HepG2 (cell line): ENCODE measurements around the gene LRRC34. TPM values are rescaled to one million over a fixed set of nuclear protein-coding genes. Genes with fewer than 3 reads are reported as not detected.

Experiments
- DMAP1 ChIP-seq: IDR thresholded peaks from 2 replicates; pipeline ENCODE4 v1.6.1; 2016
- LCORL ChIP-seq, 2 experiments: fragments of 450-650 bp in 1 of 2; sonication (generic) in 1 of 2; formaldehyde crosslinking in 1 of 2; IDR thresholded peaks; 2 replicates each; pipeline versions ENCODE4 v1.5.0 to v1.6.1; 2017 to 2020; ENCODE audit warnings: antibody characterized with exemption in 1 of 2, missing genetic modification reagents in 1 of 2
- SNAI1 ChIP-seq: sonication (generic); formaldehyde crosslinking; IDR thresholded peaks from 2 replicates; pipeline ENCODE4 v1.5.0; 2020; ENCODE audit warnings: mild to moderate bottlenecking, missing genetic modification reagents, borderline replicate concordance
- SP140L ChIP-seq: sonication (generic); formaldehyde crosslinking; IDR thresholded peaks from 2 replicates; pipeline ENCODE4 v1.4.0; 2020; ENCODE audit warnings: missing genetic modification reagents, borderline replicate concordance
- SUZ12 ChIP-seq: fragments of 150-350 bp; IDR thresholded peaks from 2 replicates; pipeline ENCODE4 v1.6.1; 2014; ENCODE audit warnings: low read depth, low read length
- THAP8 ChIP-seq: sonication (generic); formaldehyde crosslinking; IDR thresholded peaks from 2 replicates; pipeline ENCODE4 v1.5.1; 2020; ENCODE audit warnings: missing genetic modification reagents, mild to moderate bottlenecking, borderline replicate concordance
- TOPORS ChIP-seq: sonication (generic); formaldehyde crosslinking; IDR thresholded peaks from 2 replicates; pipeline ENCODE4 v1.8.0; 2023; ENCODE audit warnings: mild to moderate bottlenecking, missing genetic modification reagents
- ZNF383 ChIP-seq: sonication (generic); formaldehyde crosslinking; IDR thresholded peaks from 2 replicates; pipeline ENCODE4 v1.4.0; 2020; ENCODE audit warnings: missing genetic modification reagents, mild to moderate bottlenecking, borderline replicate concordance
- ZNF441 ChIP-seq: sonication (generic); formaldehyde crosslinking; IDR thresholded peaks from 2 replicates; pipeline ENCODE4 v1.7.0; 2021; ENCODE audit warnings: missing genetic modification reagents, borderline replicate concordance
- ZNF530 ChIP-seq: sonication (generic); formaldehyde crosslinking; IDR thresholded peaks from 2 replicates; pipeline ENCODE4 v1.5.0; 2020; ENCODE audit warnings: low read depth, mild to moderate bottlenecking, missing genetic modification reagents
- ZNF83 ChIP-seq: sonication (generic); formaldehyde crosslinking; IDR thresholded peaks from 2 replicates; pipeline ENCODE4 v1.4.0; 2020; ENCODE audit warnings: missing genetic modification reagents, mild to moderate bottlenecking, borderline replicate concordance
- polyA plus RNA-seq, 8 experiments: library from polyadenylated mRNA; depleted of rRNA in 3 of 8; stranded (reverse) in 7 of 8; unstranded in 1 of 8; fragments of >200 nt; fragmentation: Illumina TruSeq in 4 of 8; extraction: Trizol in 4 of 8; gene quantifications; 2 replicates each; pipeline versions ENCODE4 v1.2.1 to v1.2.3, GENCODE V29; 2011 to 2016; ENCODE audit warnings: low read depth in 4 of 8, missing spikeins in 1 of 8, mixed read lengths in 1 of 8; ENCODE audit not compliant: insufficient read depth in 1 of 8
- total RNA-seq, 5 experiments: library from RNA; depleted of rRNA; stranded (reverse); fragments of >200 nt; fragmentation: Illumina TruSeq; extraction: Trizol; gene quantifications; 2 replicates each; pipeline ENCODE4 v1.2.3, GENCODE V29; 2016; ENCODE audit warnings: low read depth in 1 of 5
- TF ChIP-seq, protein P1 (sequence below): sonication (generic); formaldehyde crosslinking; IDR thresholded peaks from 2 replicates; pipeline ENCODE4 v1.4.0; 2020; ENCODE audit warnings: missing genetic modification reagents
- TF ChIP-seq, protein P2 (sequence below): sonication (generic); formaldehyde crosslinking; IDR thresholded peaks from 2 replicates; pipeline ENCODE4 v1.4.0; 2020; ENCODE audit warnings: mild to moderate bottlenecking, missing genetic modification reagents, borderline replicate concordance

LRRC34 gene
- total and polyA plus RNA-seq, 2 of the 13 experiments (the other 11 are each of a cell fraction or from before 2014, with no cell fraction given): not detected

DNA sequence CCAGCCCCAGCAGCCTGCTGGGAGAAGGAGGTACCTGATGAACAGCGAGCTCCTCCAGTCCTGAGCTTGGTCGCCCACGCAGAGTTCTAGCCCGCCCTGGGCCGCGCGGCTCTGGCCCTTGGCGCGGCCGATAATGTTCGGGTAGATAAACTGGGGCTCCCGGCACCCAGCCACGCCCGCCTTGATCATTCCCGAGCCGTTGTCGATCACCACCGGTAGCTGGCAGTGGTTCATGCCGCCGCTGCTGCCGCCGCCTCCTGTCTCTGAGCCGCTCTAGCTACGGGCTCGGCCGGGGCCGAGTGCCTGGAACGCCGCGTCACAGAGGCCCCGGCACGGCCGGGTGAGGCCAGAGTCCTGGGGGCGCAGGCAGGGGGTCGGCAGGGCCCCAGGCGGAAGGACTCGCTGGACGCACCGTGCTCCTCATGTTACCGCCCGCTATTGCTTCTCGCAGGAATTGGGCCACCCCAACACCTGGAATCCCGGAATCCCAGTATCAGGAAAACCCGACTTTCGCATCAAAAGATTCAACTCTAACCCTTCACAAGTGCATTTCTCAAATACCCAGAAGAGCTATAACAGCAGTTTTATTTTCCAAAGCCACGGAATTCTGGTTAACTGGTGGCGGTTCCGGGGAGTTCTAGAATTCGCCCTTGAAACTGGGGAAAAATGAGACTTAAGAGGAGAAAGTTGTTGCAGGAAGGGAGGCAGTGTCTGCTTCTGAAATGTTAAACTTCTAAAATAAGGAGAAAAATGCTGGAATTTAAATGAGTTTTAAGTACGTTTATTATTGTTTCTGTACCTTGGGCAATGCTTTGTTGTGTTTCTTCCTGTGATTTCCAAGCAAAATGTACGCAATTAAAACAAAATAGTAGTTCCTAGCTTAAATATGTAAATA lies 43.2 kb downstream of the LRRC34 start, which contains the start of gene ACTRT3 (continued):
- no peak for TF ChIP-seq SNAI1 (CRISPR knock-in tag)
- TF ChIP-seq, protein P1, sequence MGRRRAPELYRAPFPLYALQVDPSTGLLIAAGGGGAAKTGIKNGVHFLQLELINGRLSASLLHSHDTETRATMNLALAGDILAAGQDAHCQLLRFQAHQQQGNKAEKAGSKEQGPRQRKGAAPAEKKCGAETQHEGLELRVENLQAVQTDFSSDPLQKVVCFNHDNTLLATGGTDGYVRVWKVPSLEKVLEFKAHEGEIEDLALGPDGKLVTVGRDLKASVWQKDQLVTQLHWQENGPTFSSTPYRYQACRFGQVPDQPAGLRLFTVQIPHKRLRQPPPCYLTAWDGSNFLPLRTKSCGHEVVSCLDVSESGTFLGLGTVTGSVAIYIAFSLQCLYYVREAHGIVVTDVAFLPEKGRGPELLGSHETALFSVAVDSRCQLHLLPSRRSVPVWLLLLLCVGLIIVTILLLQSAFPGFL: no peak
- peak; percentile 52; the same call in 1 of the 2 replicates for TF ChIP-seq DMAP1 (CRISPR knock-in tag)
- TF ChIP-seq SP140L (CRISPR knock-in tag): no peak
- TF ChIP-seq SUZ12: no peak
- TF ChIP-seq, protein P2, sequence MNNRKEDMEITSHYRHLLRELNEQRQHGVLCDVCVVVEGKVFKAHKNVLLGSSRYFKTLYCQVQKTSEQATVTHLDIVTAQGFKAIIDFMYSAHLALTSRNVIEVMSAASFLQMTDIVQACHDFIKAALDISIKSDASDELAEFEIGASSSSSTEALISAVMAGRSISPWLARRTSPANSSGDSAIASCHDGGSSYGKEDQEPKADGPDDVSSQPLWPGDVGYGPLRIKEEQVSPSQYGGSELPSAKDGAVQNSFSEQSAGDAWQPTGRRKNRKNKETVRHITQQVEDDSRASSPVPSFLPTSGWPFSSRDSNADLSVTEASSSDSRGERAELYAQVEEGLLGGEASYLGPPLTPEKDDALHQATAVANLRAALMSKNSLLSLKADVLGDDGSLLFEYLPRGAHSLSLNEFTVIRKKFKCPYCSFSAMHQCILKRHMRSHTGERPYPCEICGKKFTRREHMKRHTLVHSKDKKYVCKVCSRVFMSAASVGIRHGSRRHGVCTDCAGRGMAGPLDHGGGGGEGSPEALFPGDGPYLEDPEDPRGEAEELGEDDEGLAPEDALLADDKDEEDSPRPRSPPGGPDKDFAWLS: no peak
- TF ChIP-seq TOPORS: no peak
- TF ChIP-seq ZNF530: no peak
- TF ChIP-seq ZNF441 (CRISPR knock-in tag): no peak
- TF ChIP-seq ZNF83 (CRISPR knock-in tag): no peak
- no peak for TF ChIP-seq LCORL (IDR thresholded peaks at IDR 0.05)
- TF ChIP-seq LCORL (CRISPR knock-in tag; IDR thresholded peaks at IDR 0.05): 0 out of 2 replicates have a peak, but pooled peaks have one; percentile 31
- TF ChIP-seq THAP8 (CRISPR knock-in tag): no peak
- no peak for TF ChIP-seq ZNF383 (CRISPR knock-in tag)
- TF ChIP-seq, all 625 proteins: peak for 78
